Measurements from ENCODE around the gene ARID3C.

The ARID3C gene

DNA sequence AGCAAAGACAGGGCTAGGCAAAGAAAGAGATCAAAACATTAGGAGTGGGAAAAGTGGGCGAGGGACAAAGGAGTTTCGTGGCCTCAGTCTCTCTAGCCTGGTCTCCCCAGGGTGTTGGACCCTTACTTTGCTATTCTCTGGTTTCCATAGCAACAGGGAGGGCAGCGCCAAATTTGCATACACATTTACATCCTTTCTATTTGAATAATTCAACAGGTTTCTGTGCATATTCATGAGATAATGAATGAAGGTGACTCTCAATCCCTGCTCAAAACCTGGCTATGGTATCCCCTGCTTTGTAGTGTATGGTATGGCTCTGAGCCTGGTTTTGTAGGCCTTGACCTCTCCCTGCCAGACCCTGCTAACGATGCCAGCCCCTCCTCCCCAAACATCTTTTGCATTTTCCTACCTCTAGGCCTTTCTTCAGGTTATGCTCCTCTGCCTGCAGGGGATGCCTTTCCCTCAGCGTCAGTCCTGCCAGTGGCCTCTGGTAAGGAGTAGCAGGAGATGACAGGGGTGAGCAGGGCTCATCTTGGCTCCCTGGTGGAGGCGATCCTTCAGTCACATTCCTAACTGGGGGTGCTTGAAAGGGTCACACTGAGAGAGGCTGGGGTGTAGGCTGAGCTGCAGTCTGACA, 26.8 kb downstream of the ARID3C start:
- in situ Hi-C loops (cut with MboI; ENCODE audit: low sequenced_read_pairs): no loop called here

DNA sequence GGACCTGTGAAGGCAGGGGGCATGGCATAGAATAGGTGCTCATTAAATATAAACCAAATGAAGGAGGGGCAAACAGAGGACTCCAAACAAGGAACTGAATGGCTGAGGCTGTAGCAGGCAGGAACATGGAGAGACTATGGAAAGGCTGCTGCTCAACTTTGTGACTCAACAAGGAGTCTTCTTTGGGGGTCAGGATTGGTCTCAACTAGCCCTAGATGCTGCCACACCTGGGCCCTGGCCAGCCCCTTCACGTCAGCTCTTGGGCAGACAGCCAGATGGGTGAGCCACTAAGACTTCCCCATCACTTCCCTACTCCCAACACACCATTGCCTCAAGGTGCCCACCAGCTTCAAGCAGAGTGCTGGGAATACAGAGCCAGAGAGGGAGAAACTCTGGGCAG, 28.0 kb downstream of the ARID3C start:
- in situ Hi-C loops (cut with MboI; ENCODE audit: low sequenced_read_pairs): no loop called here

DNA sequence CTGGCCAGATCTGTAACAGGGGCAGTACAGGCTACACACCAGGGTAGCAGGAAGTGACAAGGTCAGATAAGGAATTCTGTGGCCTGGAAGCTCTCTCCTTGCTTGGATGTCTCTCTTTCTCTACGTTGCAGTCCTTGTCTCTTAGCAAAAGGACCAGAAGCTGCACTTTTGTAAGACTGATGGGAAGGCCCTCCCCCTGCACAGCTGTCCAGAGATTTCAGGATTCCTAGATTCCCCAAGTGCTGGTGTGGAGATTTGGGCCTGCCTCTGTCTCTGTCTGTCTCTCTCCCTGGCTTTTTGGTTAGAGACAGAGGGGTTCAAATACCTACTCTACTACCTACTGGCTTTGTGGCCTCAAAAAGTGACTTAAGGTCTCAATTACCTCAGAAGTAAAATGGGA, 29.3 kb downstream of the ARID3C start:
- in situ Hi-C loops (cut with MboI; ENCODE audit: low sequenced_read_pairs): no loop called here

DNA sequence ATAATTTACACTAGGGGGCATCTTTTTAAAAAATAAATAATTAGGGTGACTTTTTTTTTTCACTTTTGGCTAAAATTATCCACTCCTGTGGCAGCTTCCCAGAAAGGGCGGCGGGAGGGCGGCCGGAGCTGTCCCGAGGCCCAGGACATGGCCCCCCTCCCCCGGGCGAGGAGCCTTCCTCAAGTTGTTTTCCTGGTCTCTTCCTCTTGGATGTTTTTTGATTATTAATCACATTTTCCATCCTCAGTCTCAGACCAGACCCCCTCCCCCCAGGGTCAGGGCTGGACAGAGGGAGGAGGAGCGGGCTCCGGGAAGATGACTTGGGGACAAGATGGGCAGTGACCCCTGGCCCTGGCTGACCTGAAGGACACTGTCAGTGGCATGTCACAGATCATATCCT, 34.7 kb downstream of the ARID3C start:
- in situ Hi-C loops (cut with MboI; ENCODE audit: low sequenced_read_pairs): no loop called here

DNA sequence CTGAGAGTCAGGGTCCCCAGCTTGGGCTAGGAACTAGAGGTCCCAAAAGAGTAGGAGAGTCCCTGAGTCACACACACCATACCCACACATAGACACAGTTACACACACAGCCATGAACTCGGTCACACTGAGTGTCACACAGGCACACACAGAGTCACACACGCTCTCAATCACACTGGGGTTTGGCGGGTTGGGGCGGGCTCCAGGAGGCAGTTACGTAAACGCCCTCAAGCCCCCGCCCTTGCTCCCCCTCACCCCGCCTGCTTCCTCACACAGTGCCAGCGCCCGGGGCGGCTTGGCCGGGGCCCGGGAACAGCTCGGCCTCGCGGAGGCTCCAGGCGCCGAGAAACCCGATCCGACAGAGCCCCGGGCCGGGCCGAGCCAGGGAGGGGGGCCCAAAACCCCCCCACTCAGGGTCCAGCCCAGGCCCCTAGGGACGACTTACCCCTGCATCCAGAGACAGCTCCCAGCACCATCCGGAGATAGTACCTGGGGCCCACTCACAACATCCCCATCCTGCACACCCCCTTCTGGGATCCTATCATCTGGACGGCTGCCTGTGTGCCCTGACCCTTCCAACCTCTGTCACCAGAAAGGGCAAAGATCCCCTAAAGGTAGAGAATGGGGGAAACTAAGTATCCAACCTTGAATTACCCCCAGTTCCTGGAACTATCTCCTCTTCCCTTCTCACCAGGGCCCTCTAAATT, 35.8 kb downstream of the ARID3C start:
- in situ Hi-C loops (cut with MboI; ENCODE audit: low sequenced_read_pairs): no loop called here

DNA sequence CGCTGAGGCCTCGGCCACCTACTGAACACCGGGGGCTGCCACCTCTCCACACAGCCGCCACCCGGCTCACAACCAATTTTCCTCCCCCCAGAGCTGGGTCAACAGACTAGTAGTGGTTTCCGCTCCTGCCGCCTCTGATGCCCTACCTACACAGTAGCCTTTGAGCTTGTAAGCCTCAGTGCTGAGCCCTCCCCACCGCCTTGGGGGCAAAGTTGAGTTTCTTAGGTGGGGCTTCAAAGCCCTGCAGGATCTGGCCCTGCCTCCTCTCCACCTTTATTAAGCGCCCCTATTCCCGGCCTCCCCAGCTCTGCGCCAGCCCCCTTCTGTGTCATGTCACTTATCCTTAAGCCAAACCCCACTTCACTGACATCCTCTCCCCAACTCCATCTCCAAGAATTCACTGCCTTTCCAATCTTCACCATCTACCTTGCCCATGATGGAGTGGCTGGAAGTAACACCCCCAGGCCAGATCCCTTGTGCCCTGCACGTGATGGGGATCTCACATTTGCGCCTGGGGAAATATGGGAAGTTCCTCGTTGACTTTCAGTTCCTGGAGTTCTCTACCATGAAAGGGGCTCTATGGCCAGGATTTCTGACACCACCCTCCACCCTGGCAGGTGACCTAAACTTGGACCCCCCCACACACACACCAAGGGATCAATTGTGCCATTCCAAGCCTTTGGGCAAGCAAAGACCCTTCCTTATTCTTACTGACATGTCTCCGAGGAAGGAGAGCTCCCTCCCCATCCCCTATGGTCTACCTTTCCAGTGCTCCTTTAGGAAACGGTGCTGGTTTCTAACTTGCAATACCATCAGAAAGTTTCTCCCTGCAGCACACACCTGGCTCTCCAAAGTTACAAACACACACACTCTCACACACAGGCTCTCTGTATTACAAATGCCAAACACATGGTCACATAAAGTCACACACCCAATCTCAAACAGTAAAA, 36.7 kb downstream of the ARID3C start:
- in situ Hi-C loops (cut with MboI; ENCODE audit: low sequenced_read_pairs): no loop called here

DNA sequence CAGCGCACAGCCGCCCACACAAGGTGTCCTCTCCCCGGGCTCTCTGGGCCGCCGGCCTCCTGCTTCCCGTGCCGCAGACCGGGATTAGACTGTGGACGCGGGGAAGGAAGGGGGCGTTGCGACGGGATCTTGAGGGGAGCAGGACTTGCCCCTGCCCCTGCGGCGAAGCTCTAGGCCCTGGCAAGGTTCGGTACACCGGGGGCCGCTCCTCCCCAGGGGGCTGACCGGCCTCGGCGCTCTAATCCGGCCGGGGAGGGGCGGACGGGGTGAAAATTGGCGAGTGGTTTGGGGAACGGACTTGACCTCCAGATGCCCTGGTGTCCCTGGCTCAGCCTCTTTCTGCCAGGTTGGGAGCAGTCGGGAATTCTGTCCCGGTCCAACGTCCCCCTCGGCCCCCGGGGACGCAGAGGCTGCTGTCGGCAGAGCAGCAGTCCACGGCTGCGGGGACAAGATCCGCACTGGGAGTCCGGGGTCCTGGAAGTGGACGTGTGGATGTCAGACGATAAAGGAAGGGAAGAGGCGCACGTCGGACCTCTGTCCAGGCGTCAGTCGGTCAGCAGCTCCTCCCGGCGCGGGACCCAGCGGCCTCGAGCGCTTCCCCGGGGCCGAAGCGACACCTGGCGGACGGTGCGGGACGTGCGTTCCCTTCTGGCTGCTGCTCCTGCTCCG, 37.5 kb downstream of the ARID3C start:
- in situ Hi-C loops (cut with MboI; ENCODE audit: low sequenced_read_pairs): no loop called here

DNA sequence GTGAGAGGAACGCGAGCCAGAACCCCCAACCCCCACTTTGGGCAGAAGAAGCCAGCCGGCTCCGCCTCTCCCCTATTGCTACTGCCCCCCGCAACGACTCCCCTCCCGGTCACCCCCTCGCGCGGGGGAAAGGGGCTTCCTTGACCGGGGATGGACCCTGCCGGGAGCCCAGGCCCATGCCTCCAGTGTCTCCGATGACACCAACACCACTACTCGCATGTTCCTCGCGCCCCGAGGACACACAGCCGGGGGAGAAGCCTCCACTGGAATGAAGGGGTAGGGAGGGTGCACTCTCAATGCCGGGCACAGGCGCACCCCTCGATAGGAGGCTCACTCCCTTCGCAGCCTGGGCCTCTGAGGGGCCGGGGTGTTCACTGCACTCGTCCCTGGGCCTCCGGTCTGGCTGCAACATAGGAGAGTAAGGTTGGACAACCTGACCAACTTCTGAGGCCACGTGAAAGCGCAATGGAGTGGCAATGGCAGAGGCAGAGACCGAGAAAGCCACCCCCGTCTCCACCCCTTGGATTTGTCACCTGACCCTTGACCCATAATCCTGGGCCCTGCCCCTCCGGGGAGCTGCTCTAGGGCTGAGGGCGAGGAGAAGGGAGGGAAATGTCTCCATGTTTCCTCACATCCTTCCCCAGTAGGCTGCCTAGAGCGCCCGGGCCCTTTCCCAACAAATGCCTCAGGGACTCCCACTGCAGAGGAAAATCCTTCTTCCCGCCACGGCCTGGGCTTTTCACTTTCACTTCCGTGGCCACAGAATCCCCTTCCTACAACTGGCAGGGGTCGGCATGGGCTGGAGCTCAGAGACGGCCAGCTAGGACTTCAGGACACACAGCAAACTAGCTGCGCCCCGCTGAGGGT, 38.3 kb downstream of the ARID3C start:
- in situ Hi-C loops (cut with MboI; ENCODE audit: low sequenced_read_pairs): no loop called here

DNA sequence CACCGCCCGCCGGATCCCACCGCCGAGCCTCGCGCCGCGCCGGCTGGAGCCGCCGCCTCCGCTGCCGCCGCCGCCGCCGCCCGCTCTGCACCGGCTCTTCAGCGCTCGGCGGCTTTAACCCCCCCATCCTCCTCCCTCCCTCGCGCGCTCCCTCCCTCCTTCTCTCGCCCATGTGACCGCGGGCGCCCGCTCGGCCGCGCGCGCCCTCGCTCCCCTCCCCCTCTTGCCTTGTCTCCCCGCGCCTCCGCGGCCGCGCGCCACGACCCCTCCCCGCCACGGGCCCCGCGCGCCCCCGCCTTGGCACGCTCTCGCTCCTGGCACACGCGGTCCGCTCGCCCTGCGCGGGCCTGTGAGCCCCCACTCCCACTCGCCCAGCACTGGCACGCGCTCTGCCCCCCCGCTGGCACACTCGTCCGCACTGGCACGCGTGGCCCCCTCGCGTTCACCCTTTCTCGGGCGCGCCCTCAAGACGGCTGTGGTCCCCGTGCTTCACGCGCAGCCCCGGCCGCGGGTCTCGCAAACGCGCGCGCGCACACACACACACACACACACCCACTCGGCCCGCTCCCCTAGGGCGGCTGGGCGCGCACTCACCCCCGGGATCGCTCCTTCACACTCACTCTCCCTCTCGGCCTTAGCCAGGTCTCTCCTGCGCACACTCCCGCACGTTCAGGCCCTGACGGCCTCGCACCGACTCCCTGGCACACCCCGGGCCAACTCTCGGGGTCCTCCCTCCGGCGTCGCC, 39.1 kb downstream of the ARID3C start, which contains the start of gene CNTFR:
TSS of gene CNTFR (minus strand) at position 89 of the 745 bp plus-strand sequence. CDS start 20,743 bp downstream, outside the sequence.
- in situ Hi-C loops (cut with MboI; ENCODE audit: low sequenced_read_pairs): no loop called here

DNA sequence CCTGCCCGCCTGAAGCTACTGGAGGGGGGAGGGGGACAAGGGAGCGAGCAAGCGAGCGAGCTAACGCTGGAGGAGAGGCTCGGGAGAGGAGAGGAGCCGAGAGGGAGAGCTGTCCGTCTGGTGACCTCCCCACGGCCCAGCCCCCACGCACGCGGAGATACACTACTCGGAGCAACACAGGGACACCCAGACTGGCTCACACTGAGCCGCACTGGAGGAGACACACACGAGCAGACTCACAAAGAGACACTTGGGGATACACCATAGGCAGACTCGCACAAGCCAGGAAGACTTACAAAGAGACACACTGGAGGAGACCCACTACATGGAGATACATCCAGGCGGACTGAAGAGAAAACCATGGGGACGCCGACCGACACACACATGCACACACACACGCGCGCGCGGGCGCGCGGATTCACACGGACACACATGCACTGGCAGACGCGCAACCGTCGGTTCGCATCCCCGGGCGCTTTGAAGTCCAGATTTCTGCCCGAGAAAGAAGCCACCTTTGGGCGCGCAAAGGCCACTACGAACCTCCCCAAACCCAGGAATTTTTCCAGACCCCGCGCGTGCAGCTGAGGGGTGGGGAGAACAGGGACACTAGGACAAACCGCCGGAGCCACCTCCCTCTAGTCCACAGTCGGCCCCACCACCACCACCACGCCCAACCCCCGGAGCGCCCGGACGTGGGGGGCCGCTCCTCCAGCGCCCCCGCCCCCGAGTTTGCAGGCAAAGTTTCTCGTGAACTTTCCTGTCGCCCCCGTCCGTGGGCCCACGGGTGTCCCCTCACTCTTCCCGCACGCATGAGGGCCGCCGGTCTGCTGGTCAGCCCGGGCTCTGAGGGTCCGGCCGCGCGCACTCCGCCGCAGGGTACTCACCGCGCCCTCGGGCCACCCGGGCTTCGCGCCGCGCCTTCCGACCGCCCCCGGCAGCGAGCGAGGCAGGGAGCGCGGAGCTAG, 39.9 kb downstream of the ARID3C start:
- in situ Hi-C loops (cut with MboI; ENCODE audit: low sequenced_read_pairs): no loop called here

DNA sequence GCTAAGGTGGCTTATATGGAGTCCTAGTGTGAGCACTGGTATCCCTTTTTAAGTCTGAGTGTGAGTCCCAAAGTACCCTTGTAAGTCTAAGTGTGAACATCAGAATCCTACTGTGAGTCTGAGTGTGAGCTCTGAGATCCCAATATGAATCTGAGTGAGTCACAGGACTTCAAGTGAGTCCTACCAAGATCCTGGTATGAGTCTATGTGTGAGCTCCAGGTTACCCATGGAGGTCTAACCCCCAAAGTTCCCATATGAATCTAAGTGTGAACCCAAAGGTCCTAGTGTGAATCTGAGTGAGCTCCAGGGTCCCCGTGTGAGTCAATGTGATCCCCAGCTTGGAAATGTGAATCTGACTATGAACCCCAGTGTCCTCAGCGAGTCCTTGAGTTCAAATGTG, 41.6 kb downstream of the ARID3C start:
- in situ Hi-C loops (cut with MboI; ENCODE audit: low sequenced_read_pairs): no loop called here

DNA sequence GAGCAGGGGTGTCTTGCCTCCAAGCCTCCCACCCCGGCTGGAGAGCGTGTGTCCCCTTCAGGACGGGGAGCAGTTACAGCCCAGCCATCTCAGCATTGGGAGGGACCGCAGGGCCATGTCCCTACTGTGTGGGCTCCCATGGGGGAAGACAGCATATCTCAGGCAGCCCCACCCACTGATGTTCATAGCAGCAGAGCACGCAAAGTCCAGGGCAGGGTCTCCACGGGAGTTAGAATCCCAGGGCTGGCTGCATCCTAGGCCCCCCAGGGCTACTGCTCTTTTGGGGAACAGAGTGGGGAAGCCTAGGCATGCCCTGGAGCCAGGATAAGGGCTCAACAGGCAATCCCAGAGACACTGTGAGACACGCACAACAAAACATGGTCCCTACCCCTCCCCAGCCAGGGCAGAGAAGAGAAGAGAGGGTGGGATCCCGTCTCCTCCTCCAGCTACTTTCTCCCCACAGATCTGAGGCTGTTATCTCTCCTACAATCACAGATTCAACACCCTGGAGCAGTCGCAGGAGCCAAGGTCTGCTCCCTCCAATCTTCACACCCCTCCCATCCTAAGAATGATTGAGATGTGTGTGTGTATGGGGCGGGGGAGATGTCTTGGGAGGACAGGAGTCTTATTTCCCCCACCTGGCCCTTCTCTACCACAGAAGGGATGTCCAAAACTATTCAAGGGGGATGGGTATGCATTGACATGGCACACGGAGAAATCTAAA, 42.8 kb downstream of the ARID3C start:
- in situ Hi-C loops (cut with MboI; ENCODE audit: low sequenced_read_pairs): no loop called here

DNA sequence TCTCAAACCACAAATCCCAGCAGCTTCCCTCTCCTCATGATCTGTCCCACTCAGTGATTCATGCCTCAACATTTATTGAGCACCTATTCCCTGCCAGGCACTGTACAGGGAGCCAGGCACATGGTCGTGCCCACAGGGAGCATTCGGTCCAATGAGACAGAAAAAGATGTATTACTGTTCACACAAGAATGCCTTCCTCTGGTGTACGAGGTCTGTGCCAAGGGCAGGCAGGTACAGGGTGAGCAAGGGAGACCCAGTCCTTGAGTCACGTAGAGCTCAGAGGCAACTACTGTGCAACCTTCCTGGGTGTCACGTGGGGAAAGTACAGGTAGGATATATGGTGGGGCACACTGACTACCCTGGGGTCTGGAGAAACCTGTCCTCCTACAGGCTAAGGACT, 43.9 kb downstream of the ARID3C start:
- in situ Hi-C loops (cut with MboI; ENCODE audit: low sequenced_read_pairs): no loop called here

DNA sequence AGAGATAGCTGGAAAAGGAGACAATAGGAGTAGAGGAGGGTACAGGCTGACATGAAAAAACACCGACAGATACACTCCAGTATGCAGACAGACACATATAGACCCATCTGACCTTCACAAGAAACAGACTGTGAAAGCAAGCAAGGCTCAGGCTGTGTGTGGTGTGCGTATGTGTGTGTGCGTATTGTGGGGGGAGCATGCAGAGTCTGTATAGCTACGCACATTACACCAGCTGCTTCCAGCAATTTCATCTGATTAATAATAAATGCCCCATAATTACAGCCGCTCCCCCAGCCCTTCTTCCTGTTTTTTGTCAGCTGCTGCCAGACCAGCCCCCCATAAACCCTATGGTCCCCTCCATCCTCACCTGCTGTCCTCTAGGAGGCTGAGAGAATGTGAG, 46.1 kb downstream of the ARID3C start:
- in situ Hi-C loops (cut with MboI; ENCODE audit: low sequenced_read_pairs): no loop called here

DNA sequence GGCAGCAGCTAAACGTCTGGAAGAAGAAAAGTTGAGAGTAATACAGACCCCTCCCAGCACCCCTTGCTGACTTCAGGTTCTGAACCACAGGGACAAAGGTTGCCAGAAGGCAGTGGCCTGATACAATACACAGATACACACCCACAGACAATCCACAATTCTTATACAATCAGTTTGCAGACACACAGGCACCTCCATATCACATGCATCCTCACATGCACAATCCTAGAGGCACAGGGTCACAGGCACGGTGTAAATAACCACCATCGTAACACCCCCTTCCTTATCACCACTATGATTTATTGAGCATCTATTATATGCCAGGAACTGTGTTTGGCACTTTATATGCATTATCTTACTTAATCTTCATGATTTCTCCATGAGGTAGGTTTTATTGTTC, 47.5 kb downstream of the ARID3C start:
- in situ Hi-C loops (cut with MboI; ENCODE audit: low sequenced_read_pairs): no loop called here

DNA sequence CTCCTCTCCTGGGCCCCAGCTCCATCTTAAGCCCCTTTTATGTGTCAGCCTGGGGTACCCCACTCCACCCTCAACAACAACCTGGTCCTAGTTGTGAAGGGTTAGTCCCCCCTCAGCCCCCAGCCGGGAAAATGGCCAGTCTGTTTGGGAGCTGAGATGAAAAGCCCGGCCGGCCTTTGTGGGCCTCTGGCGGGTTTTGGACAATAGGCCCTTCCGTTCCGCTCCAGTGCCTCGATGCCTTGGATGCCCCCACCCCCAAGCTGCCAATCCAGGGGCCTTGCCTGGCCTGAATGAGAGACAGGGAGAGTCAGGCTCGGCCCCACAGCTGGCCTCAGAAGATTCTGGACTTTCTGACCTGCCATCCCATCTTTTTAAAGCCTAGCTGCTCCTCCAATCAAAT, 48.5 kb downstream of the ARID3C start:
- in situ Hi-C loops (cut with MboI; ENCODE audit: low sequenced_read_pairs): no loop called here

DNA sequence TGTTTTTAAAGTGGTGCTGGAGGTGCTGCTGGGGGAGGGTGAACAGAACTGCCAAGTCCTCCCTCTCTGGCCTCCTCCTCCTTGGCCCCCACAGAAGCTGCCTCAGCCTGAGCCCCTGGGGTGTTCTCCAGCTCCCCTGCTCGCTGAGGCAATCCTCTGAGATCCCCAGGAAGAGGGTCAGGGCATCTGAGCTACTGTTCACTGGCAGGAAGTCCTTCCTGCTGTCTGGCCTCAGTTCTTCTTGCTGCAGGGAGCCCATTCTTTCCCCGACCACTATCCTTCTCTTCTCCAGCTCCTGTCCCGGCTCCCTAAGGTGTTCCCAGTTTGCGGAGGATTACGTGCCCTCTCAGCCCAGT, 49.1 kb downstream of the ARID3C start:
- in situ Hi-C loops (cut with MboI; ENCODE audit: low sequenced_read_pairs): no loop called here

Measured in hTERT RPE-1 (cell line).